ENCODE measurements around the gene PPP1R13B. TPM values are rescaled to one million over a fixed set of nuclear protein-coding genes. Genes with fewer than 3 reads are reported as not detected.

The PPP1R13B gene, protein sequence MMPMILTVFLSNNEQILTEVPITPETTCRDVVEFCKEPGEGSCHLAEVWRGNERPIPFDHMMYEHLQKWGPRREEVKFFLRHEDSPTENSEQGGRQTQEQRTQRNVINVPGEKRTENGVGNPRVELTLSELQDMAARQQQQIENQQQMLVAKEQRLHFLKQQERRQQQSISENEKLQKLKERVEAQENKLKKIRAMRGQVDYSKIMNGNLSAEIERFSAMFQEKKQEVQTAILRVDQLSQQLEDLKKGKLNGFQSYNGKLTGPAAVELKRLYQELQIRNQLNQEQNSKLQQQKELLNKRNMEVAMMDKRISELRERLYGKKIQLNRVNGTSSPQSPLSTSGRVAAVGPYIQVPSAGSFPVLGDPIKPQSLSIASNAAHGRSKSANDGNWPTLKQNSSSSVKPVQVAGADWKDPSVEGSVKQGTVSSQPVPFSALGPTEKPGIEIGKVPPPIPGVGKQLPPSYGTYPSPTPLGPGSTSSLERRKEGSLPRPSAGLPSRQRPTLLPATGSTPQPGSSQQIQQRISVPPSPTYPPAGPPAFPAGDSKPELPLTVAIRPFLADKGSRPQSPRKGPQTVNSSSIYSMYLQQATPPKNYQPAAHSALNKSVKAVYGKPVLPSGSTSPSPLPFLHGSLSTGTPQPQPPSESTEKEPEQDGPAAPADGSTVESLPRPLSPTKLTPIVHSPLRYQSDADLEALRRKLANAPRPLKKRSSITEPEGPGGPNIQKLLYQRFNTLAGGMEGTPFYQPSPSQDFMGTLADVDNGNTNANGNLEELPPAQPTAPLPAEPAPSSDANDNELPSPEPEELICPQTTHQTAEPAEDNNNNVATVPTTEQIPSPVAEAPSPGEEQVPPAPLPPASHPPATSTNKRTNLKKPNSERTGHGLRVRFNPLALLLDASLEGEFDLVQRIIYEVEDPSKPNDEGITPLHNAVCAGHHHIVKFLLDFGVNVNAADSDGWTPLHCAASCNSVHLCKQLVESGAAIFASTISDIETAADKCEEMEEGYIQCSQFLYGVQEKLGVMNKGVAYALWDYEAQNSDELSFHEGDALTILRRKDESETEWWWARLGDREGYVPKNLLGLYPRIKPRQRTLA
- 3.2 and 4.2 TPM in 2 replicates for total RNA-seq

DNA sequence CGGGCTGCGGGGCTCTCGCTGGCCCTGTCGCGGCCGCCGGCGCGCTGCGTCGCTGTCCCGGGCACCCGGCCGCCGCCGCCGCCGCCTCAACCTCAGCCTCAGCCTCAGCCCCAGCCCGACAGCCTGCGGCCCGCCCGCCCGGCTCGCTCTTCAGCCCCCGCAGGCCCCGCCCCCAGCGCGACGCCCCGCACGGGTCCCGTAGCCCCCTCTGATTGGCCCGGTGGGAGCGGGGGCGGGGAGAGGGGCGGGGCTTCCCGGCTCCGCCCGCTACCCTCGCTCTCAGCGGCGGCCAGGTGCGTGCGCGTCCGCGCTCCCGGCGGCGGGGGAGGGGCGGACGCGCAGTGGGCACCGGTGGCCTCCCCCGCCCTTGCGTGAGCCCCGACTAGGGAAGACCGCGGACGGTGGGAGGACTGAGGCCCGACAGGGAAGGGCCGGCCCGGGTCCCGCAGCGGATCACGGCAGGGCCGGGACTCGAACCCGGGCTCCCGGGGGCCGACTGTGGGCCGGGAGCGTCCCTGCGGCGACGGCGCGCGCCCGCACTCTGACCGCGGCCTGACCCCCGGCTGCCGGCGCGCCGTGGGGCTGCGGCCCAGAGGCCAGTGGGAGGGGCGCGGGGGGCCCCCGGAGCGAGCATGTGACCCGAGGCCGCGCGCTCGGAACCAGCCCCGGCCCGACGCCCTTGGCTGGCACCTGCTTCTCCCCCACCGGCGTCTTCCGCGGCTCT, at the start of gene PPP1R13B:
TSS of gene PPP1R13B (minus strand) at position 125 of the 724 bp plus-strand sequence. CDS start 268 bp downstream, outside the sequence.

DNA sequence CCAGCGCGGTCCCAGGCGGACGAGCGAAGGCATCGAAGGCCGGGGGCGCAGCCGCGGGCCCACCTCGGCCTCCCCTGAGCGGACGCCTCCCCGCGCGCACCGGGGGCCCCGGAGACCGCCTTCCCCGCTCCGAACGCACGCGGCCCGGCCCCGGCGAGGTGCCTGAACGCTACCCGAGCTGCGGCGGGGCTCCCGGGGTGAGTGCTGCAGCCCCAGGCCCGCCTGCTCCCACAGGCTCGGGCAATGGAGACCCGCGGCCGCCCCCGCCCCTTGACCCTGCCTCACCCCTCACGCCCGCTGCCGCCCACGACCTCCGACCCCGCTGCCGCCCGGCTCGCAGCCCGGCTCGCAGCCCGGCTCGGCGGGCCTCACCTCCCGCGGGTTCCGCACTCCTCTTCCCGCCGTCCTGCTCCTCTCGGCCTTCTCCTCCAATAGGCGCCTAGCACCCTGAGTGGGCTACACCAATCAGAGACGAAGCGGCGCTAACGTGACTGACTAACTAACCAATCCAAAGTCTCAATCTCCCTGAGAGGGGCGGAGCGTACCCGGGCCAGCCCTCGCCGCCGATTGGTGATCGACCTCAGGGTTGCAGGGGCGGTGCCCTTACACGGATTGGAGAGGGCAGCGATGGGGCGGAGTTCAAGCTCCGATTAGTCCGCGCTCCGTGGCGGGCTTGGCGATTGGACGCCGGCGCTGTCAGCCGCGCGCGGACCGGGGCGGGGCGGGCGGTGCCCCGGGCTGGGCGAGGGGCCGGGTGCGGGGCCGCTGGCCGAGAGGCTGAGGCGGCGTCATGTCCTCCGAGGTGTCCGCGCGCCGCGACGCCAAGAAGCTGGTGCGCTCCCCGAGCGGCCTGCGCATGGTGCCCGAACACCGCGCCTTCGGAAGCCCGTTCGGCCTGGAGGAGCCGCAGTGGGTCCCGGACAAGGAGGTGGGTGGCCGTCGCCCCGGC, 132.0 kb downstream of the PPP1R13B start, which contains the start of the genes XRCC3 and ZFYVE21:
TSS of gene XRCC3 (minus strand) at position 400 of the 949 bp plus-strand sequence. CDS start 4,364 bp downstream, outside the sequence.
TSS of gene ZFYVE21 (plus strand) at position 759 of the 949 bp plus-strand sequence. CDS start at position 791, 32 bp downstream.

Other genes with a start within 250 kb of the PPP1R13B start
- 193 and 283 TPM in 2 replicates for gene KLC1, start 218.4 kb downstream of the PPP1R13B start, total RNA-seq
- gene XRCC3, start 132.1 kb downstream of the PPP1R13B start, total RNA-seq: 3.3 and 11.4 TPM in 2 replicates
- 47.5 and 52.3 TPM in 2 replicates for gene ZFYVE21, start 131.8 kb downstream of the PPP1R13B start, total RNA-seq
- gene TDRD9, start 80.9 kb upstream of the PPP1R13B start, total RNA-seq: 0.30 and 0.60 TPM in 2 replicates
- gene RD3L, start 95.0 kb upstream of the PPP1R13B start, total RNA-seq: not detected in 2 replicates
- gene ASPG, start 238.1 kb upstream of the PPP1R13B start, total RNA-seq: not detected in 2 replicates

Data from smooth muscle cell of the umbilical artery (primary cell).